ENCODE data around the gene RALGPS1. TPM values are rescaled to one million over a fixed set of nuclear protein-coding genes. Genes with fewer than 3 reads are reported as not detected.

The RALGPS1 gene
- total RNA-seq, 1 experiment from 2014 or later = 28.5 TPM

DNA sequence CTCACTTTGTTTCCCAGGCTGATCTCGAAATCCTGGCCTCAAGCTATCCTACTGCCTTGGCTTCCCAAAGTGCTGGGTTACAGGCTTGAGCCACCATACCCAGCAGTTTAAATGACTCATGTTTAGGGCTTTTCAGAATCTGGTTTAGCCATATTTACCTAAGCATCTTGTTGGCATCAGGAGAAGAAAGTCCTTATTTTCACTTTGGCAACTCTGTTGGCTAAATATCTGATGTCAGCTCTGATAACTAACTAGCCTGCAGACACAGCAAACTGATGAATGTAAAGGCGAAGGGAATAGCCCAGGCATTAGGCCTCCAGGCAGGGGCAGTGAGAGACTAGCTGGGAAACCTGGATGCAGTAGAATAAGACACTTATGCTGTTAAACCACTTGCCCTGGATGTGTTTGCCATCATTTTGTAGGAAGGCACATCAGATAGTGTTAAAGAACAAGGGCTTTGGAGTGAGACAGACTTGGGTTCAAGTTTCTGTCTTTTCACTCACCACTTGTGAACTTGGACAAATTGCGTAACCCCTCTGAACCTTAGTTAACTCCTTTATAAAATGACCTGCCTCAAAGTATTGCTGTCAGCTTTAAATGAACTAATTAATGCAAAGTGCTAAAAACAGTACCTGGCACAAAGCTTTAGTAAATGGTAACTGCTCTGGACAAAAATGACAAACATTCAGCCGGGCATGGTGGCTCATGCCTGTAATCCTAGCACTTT lies 315.3 kb downstream of the RALGPS1 start (continued):
- TF ChIP-seq NFYB (CRISPR knock-in tag; conservative IDR thresholded peaks at IDR 0.05; ENCODE audit: low read depth) = no peak
- TF ChIP-seq NFATC4 (CRISPR knock-in tag; IDR thresholded peaks at IDR 0.05) = no peak
- TF ChIP-seq, protein P1, sequence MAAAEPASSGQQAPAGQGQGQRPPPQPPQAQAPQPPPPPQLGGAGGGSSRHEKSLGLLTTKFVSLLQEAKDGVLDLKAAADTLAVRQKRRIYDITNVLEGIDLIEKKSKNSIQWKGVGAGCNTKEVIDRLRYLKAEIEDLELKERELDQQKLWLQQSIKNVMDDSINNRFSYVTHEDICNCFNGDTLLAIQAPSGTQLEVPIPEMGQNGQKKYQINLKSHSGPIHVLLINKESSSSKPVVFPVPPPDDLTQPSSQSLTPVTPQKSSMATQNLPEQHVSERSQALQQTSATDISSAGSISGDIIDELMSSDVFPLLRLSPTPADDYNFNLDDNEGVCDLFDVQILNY (CRISPR knock-in tag; IDR thresholded peaks at IDR 0.05) = no peak
- TF ChIP-seq, protein P2, sequence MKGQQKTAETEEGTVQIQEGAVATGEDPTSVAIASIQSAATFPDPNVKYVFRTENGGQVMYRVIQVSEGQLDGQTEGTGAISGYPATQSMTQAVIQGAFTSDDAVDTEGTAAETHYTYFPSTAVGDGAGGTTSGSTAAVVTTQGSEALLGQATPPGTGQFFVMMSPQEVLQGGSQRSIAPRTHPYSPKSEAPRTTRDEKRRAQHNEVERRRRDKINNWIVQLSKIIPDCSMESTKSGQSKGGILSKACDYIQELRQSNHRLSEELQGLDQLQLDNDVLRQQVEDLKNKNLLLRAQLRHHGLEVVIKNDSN (CRISPR knock-in tag; IDR thresholded peaks at IDR 0.05) = no peak
- no peak for TF ChIP-seq EMX1 (CRISPR knock-in tag; IDR thresholded peaks at IDR 0.05)
- no peak for TF ChIP-seq GABPB1 (CRISPR knock-in tag; IDR thresholded peaks at IDR 0.05)
- TF ChIP-seq, protein P3, sequence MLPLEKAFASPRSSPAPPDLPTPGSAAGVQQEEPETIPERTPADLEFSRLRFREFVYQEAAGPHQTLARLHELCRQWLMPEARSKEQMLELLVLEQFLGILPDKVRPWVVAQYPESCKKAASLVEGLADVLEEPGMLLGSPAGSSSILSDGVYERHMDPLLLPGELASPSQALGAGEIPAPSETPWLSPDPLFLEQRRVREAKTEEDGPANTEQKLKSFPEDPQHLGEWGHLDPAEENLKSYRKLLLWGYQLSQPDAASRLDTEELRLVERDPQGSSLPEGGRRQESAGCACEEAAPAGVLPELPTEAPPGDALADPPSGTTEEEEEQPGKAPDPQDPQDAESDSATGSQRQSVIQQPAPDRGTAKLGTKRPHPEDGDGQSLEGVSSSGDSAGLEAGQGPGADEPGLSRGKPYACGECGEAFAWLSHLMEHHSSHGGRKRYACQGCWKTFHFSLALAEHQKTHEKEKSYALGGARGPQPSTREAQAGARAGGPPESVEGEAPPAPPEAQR (CRISPR knock-in tag; IDR thresholded peaks at IDR 0.05) = no peak
- TF ChIP-seq, protein P4, sequence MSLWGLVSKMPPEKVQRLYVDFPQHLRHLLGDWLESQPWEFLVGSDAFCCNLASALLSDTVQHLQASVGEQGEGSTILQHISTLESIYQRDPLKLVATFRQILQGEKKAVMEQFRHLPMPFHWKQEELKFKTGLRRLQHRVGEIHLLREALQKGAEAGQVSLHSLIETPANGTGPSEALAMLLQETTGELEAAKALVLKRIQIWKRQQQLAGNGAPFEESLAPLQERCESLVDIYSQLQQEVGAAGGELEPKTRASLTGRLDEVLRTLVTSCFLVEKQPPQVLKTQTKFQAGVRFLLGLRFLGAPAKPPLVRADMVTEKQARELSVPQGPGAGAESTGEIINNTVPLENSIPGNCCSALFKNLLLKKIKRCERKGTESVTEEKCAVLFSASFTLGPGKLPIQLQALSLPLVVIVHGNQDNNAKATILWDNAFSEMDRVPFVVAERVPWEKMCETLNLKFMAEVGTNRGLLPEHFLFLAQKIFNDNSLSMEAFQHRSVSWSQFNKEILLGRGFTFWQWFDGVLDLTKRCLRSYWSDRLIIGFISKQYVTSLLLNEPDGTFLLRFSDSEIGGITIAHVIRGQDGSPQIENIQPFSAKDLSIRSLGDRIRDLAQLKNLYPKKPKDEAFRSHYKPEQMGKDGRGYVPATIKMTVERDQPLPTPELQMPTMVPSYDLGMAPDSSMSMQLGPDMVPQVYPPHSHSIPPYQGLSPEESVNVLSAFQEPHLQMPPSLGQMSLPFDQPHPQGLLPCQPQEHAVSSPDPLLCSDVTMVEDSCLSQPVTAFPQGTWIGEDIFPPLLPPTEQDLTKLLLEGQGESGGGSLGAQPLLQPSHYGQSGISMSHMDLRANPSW (CRISPR knock-in tag; conservative IDR thresholded peaks at IDR 0.05; ENCODE audit: low read depth) = no peak

DNA sequence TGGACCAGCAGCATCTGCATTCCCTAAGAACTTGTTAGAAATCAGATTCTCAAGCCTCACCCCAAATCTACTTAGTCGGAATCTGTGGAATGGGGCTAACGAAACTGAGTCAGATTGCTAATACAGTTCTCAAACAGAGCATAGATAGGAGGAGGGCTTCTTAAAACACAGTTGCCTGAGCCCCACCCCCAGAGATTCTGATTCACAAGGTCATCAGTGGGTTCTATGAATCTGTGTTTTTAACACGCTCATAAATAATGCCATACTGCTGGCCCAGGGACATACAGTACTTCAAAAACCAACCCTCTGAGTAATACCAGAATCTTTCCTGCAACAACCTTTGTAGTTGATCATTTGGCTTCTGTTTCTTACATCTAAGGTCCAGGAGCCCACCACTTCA lies 317.1 kb downstream of the RALGPS1 start:
- H3K27ac Mint-ChIP-seq = peak overlapping the region; percentile 63; the same call in 1 of the 2 replicates
- ChIA-PET CTCF (no interaction called here), POLR2A (no interaction called here)
- H3K4me1 Mint-ChIP-seq = peaks cover 5% of the 10 kb centered on the region
- H3K36me3 Mint-ChIP-seq = no peaks in the 10 kb centered on the region
- H3K4me3 Mint-ChIP-seq = no peak overlapping the region
- TF ChIP-seq SMAD3 (CRISPR knock-in tag; IDR thresholded peaks at IDR 0.05; ENCODE audit: borderline replicate concordance) (no peak), ZBTB21 (CRISPR knock-in tag; IDR thresholded peaks at IDR 0.05; ENCODE audit: borderline replicate concordance) (no peak), ZNF263 (CRISPR knock-in tag; IDR thresholded peaks at IDR 0.05; ENCODE audit: low read depth) (no peak), CREM (CRISPR knock-in tag; IDR thresholded peaks at IDR 0.05) (no peak)
- ATAC-seq = no peak
- DNase-seq (ENCODE audit: low spot score) = no peak
- no peaks in the 10 kb centered on the region for H3K9me3 Mint-ChIP-seq
- H3K27me3 Mint-ChIP-seq (ENCODE audit: low read depth) = peaks cover 4% of the 10 kb centered on the region

DNA sequence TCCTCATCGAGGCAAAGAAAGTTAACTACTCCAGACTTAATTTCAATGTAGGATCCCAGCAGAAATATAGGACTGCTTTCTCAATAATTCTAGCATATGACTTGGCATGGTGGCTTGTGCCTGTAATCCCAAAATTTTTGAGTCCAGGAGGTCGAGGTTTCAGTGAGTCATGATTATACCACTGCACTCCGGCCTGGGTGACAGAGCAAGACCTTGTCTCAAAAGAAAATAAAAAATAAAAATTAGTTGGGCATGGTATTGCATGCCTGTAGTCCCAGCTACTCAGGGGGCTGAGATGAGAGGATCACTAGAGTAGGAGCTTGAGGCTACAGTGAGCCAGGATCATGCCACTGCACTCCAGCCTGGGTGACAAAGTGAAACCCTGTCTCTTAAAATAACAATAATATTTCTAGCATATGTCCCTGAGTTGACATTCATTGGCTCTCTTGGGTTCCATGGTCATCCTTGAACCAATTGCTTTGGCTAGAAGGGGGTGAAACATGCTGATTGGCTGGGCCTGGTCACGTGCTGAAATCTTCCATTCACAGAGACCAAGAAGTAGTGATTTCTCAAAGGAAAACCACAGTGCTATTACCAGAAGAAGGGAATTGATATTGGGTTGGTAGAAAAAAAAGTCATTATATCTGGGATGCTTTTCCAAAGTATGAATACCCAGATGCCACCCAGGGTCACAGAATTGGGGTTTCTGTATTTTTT lies 318.4 kb downstream of the RALGPS1 start:
- H3K4me3 Mint-ChIP-seq = no peak overlapping the region
- H3K4me1 Mint-ChIP-seq = peaks cover 5% of the 10 kb centered on the region
- CTCF ChIA-PET = no interaction called here
- H3K27ac Mint-ChIP-seq = no peak overlapping the region
- DNase-seq (ENCODE audit: low spot score) (no peak), ATAC-seq (no peak)
- H3K36me3 Mint-ChIP-seq = peaks cover 2% of the 10 kb centered on the region; the same call in 1 of the 2 replicates
- TF ChIP-seq, protein P2 (CRISPR knock-in tag; IDR thresholded peaks at IDR 0.05) = peak; percentile 54; the same call in 1 of the 2 replicates
- TF ChIP-seq GABPB1 (CRISPR knock-in tag; IDR thresholded peaks at IDR 0.05) (no peak), TCF7 (CRISPR knock-in tag; IDR thresholded peaks at IDR 0.05; ENCODE audit: low read depth) (no peak), ZNF416 (CRISPR knock-in tag; IDR thresholded peaks at IDR 0.05) (no peak)
- TF ChIP-seq, protein P5, sequence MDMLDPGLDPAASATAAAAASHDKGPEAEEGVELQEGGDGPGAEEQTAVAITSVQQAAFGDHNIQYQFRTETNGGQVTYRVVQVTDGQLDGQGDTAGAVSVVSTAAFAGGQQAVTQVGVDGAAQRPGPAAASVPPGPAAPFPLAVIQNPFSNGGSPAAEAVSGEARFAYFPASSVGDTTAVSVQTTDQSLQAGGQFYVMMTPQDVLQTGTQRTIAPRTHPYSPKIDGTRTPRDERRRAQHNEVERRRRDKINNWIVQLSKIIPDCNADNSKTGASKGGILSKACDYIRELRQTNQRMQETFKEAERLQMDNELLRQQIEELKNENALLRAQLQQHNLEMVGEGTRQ (CRISPR knock-in tag; IDR thresholded peaks at IDR 0.05) = peak; percentile 76
- POLR2A ChIA-PET = no interaction called here
- H3K27me3 Mint-ChIP-seq (ENCODE audit: low read depth) = no peaks in the 10 kb centered on the region
- no peaks in the 10 kb centered on the region for H3K9me3 Mint-ChIP-seq
